ENCODE measurements around the gene TRIO. TPM values are rescaled to one million over a fixed set of nuclear protein-coding genes. Genes with fewer than 3 reads are reported as not detected.

TRIO gene
- polyA plus RNA-seq, 1 donor (not counting 4 experiments of a cell fraction or from before 2014, with no cell fraction given): 57.2 TPM

DNA sequence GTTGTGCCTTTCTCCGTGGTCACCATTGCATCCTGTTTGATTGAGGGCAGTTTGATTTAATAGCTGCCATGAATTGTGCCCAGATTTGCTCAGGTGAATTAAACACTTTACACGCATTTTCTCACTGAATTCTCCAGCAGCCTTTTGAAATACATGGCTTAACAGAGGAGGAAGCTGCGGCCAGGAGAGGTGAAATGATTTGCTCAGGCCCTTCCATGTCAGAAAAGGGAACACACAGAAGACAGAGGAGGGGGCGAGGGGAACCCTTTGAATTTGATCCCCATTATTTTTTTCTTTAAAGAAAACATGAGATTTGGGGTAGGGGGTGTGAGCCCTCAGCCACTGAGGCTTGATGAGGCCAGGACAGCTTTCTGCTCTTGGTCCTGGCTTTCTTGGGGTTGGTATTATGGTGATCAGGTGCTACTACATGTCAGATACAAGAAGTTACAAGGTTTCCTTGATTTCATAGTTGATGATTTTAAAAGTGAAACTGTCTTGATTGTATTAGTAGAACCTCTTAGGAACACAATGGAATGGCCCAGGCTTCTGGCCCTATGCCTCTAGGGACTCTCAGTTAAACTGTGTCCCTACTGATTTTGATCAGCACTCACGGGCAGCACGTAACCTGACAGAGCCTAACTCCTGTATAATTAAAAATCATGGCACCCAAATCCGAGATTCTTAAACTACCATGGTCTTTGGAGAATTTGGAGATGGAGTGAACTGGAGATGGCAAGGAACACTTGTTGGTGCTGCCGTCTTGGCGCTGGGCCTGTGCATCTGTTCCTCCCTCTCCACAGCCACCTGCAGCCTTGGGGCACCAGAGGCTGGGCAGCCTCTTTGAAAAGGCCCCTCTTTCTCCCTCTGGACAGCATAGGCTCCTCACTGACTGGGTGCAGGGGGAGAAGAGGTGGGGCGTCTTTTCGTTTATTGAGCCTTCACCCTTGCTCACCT is 107.9 kb downstream of the TRIO start:
- Histone ChIP-seq H3K4me2 (ENCODE audit: control insufficient read depth, extremely low read depth, insufficient read depth, low read depth, low read length) (no peak overlapping the region), H3K4me3 (ENCODE audit: control insufficient read depth in 2 of 3, extremely low read depth in 1 of 3, insufficient read depth in 2 of 3, low read depth in 1 of 3, low read length in 3 of 3) (no peak overlapping the region), H2AFZ (ENCODE audit: control insufficient read depth, low read length) (no peak overlapping the region), H4K20me1 (ENCODE audit: control insufficient read depth, extremely low read depth, insufficient read depth, low read length) (peaks cover 21% of the 10 kb centered on the region), H3K4me1 (ENCODE audit: control insufficient read depth, extremely low read depth, insufficient read depth, low read length) (no peaks in the 10 kb centered on the region), H3K9ac (ENCODE audit: control insufficient read depth, extremely low read depth, insufficient read depth, low read length) (no peak overlapping the region), H3K79me2 (ENCODE audit: control insufficient read depth, insufficient read depth, low read length) (peaks cover 99% of the 10 kb centered on the region), H3K9me1 (ENCODE audit: control insufficient read depth, extremely low read depth, insufficient read depth, low read length) (peaks cover 2% of the 10 kb centered on the region), H3K27ac (ENCODE audit: control insufficient read depth, insufficient read depth, low read length) (no peak overlapping the region), H3K9me3 (ENCODE audit: control insufficient read depth, low read depth, low read length) (peaks cover 15% of the 10 kb centered on the region), H3K36me3 (ENCODE audit: control insufficient read depth in 2 of 2, extremely low read depth in 1 of 2, insufficient read depth in 2 of 2, low read length in 2 of 2) (peaks cover 1 to 5% of the 10 kb centered on the region in 2 experiments), H3K27me3 (ENCODE audit: control insufficient read depth, extremely low read depth, insufficient read depth, low read length) (no peaks in the 10 kb centered on the region)
- dilution Hi-C loops (cut with MboI; ENCODE audit: extremely low pct_ligation_motif_present, low sequenced_read_pairs): no loop called here
- TF ChIP-seq EZH2 (IDR thresholded peaks at IDR 0.05; ENCODE audit: low read length): no peak
- TF ChIP-seq, protein P1, sequence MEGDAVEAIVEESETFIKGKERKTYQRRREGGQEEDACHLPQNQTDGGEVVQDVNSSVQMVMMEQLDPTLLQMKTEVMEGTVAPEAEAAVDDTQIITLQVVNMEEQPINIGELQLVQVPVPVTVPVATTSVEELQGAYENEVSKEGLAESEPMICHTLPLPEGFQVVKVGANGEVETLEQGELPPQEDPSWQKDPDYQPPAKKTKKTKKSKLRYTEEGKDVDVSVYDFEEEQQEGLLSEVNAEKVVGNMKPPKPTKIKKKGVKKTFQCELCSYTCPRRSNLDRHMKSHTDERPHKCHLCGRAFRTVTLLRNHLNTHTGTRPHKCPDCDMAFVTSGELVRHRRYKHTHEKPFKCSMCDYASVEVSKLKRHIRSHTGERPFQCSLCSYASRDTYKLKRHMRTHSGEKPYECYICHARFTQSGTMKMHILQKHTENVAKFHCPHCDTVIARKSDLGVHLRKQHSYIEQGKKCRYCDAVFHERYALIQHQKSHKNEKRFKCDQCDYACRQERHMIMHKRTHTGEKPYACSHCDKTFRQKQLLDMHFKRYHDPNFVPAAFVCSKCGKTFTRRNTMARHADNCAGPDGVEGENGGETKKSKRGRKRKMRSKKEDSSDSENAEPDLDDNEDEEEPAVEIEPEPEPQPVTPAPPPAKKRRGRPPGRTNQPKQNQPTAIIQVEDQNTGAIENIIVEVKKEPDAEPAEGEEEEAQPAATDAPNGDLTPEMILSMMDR (optimal IDR thresholded peaks at IDR 0.05 in 1 of 3, IDR thresholded peaks at IDR 0.05 in 1 of 3, conservative IDR thresholded peaks at IDR 0.05 in 1 of 3; ENCODE audit: extremely low read depth in 1 of 3, insufficient read depth in 2 of 3, low read length in 3 of 3): no peak
- no peak for FAIRE-seq
- no peak for DNase-seq (ENCODE audit: low read depth, low spot score)

DNA sequence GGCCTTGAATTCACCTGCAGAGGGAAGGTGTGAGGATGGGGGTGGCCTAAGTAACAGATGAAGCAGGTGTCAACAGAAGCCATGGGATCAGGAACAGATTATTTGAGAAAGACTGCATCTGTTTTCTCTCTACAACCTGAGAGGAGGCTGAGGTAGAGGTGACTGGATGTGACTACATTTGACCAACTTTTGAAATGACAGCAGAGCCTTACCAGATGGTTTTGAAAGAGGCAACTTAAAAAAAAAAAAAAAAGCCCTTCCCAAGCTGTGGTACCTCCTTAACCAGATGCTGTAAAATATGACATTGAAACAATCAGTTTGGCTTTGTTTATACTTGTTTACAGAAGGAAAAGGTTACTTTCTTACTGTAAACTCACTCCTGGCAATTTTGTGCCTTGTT is 108.6 kb downstream of the TRIO start:
- no peak for DNase-seq (ENCODE audit: low read depth, low spot score)
- peaks cover 2% of the 10 kb centered on the region for H3K9me1 ChIP-seq (ENCODE audit: control insufficient read depth, extremely low read depth, insufficient read depth, low read length)
- H3K79me2 ChIP-seq (ENCODE audit: control insufficient read depth, insufficient read depth, low read length): peaks cover 99% of the 10 kb centered on the region
- H3K27me3 ChIP-seq (ENCODE audit: control insufficient read depth, extremely low read depth, insufficient read depth, low read length): no peaks in the 10 kb centered on the region
- no peak for FAIRE-seq
- H2AFZ ChIP-seq (ENCODE audit: control insufficient read depth, low read length): no peak overlapping the region
- no peak overlapping the region for H3K27ac ChIP-seq (ENCODE audit: control insufficient read depth, insufficient read depth, low read length)
- no peak overlapping the region for H3K4me2 ChIP-seq (ENCODE audit: control insufficient read depth, extremely low read depth, insufficient read depth, low read depth, low read length)
- H3K4me1 ChIP-seq (ENCODE audit: control insufficient read depth, extremely low read depth, insufficient read depth, low read length): no peaks in the 10 kb centered on the region
- peaks cover 20% of the 10 kb centered on the region for H3K9me3 ChIP-seq (ENCODE audit: control insufficient read depth, low read depth, low read length)
- H3K36me3 ChIP-seq (ENCODE audit: control insufficient read depth in 2 of 2, extremely low read depth in 1 of 2, insufficient read depth in 2 of 2, low read length in 2 of 2): peaks cover 2 to 5% of the 10 kb centered on the region in 2 experiments
- H4K20me1 ChIP-seq (ENCODE audit: control insufficient read depth, extremely low read depth, insufficient read depth, low read length): peaks cover 21% of the 10 kb centered on the region
- H3K9ac ChIP-seq (ENCODE audit: control insufficient read depth, extremely low read depth, insufficient read depth, low read length): no peak overlapping the region
- dilution Hi-C loops (cut with MboI; ENCODE audit: extremely low pct_ligation_motif_present, low sequenced_read_pairs): no loop called here
- TF ChIP-seq, protein P1 (optimal IDR thresholded peaks at IDR 0.05 in 1 of 3, IDR thresholded peaks at IDR 0.05 in 1 of 3, conservative IDR thresholded peaks at IDR 0.05 in 1 of 3; ENCODE audit: extremely low read depth in 1 of 3, insufficient read depth in 2 of 3, low read length in 3 of 3): no peak
- no peak for TF ChIP-seq EZH2 (IDR thresholded peaks at IDR 0.05; ENCODE audit: low read length)
- no peak overlapping the region for H3K4me3 ChIP-seq (ENCODE audit: control insufficient read depth in 2 of 3, extremely low read depth in 1 of 3, insufficient read depth in 2 of 3, low read depth in 1 of 3, low read length in 3 of 3)

All from keratinocyte (primary cell).